Measurements from ENCODE around the gene TOX2.

The TOX2 gene

DNA sequence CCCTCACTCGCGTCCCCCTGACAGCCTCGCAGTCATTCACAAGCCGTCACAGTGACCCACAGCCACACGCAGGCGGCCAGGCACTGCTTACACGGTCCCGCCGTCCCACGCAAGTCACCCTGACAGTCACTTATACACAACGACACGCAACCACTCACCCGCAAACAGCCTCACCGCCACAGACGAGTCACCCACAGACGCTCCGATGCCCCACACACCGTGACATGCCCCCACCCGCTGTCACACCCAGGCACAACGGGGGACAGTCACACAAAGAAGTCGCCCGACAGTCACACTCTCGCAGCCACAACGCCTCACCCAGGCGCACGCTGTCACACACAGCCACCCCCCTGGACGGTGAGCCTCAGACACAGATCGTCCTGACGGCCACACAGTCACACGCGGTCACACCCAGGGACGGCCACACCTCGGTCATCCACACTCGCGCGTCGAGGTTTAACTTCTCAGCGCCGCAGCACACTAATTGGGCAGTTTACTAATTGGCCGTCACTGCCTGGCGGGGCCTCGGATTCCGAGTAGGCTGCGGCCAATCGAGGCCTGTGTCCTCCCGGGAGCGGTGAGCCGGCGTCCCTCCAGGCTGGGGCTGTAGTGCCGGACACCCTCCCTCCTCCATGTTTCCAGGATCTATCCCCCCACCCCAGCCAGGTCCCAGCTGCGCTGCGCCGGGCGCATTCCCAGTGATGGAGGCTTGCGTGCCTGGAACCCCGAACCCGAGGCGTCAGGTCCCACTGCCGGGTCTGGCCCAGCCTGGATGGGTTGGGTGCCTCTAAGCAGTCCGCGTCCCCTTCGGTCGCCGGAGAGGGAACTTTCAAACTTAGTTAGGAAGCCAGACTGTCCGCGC is 790 bp downstream of the TOX2 start:
- no peak for DNase-seq (ENCODE audit: low read depth in 2 of 3, low spot score in 1 of 3)

DNA sequence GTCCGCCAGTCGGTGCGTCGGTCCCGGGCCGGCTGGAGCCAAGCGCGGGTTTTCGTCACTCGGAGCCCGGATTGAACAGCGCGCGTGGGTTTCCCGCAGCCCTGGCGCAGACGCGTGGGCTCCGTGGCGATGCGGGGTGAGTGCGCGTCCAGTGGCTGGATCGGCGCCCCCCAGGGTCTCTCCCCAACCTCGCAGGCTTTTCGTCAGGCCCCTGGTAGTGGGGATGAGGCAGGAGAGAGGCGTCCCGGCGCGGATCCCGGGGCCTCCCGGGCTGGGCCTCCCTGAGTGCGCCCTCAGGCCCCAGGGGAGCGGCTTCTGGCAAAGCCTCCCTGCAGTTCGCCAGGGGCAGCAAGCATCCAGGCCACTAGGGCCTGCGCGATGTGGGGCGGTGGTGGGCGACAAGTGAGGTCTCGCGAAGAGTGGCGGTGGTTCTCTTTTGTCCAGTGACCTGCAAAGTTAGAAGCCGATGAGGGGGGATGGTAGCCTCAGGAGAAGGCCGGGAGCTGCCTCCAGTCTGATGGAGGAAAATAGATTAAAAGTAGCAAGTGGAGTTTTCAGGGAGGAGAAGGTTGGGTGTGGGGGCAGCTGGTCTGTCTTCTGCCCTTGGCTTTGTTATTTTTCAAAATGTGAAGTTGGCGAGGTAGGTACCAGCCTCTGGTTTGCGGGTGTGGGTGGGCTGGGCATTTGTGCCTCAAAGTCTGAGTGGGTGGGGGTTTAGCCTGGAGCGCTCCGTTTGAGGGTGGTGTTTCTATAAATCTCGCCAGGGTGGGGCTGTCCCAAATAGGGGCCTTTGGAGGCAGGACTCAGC is 1.6 kb downstream of the TOX2 start:
- no peak for DNase-seq (ENCODE audit: low read depth in 2 of 3, low spot score in 1 of 3)

DNA sequence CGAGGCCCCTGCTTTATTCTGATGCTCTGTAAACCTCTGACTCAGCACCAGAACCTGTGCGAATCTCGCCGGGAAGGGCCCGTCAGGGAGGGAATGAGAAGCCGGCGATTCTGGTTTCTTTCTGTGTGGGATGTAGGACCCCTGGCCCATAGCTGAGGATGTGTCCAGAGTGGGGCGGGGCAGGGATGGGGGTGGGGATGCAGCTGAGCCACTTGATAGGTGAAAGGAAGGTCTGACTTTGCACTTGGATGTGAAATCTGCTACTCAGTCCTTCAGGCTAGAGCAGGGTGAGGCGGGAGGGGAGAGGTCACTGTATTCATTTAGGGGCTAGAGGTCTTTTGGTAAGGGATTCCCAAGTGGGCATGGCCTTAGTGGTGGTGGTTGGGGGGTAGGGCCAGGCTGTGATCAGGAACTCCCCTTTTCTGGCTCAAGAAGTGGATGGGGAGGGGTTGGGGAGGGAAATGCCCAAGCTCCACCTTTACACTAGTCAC is 2.3 kb downstream of the TOX2 start:
- DNase-seq (ENCODE audit: low read depth in 2 of 3, low spot score in 1 of 3), result no peak

DNA sequence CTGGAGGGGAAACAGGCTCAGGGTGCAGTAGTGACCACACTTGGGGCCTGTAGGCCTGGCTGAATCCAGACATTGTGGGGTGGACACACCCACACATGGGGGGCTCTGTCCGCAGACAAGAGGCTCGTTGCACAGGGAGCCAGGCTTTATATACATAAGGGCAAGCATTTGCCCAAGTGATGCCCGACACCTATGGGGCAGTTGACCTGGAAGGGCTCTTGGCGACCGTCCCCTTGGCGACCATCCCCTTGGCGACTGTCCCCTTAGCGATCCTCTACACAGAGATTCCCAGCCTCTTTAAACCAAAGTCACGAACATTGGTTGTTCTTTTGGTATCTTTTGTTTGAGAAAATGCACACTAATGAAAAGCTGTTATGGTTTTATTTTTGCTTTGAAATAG is 2.7 kb downstream of the TOX2 start:
- DNase-seq (ENCODE audit: low read depth in 2 of 3, low spot score in 1 of 3), result no peak

DNA sequence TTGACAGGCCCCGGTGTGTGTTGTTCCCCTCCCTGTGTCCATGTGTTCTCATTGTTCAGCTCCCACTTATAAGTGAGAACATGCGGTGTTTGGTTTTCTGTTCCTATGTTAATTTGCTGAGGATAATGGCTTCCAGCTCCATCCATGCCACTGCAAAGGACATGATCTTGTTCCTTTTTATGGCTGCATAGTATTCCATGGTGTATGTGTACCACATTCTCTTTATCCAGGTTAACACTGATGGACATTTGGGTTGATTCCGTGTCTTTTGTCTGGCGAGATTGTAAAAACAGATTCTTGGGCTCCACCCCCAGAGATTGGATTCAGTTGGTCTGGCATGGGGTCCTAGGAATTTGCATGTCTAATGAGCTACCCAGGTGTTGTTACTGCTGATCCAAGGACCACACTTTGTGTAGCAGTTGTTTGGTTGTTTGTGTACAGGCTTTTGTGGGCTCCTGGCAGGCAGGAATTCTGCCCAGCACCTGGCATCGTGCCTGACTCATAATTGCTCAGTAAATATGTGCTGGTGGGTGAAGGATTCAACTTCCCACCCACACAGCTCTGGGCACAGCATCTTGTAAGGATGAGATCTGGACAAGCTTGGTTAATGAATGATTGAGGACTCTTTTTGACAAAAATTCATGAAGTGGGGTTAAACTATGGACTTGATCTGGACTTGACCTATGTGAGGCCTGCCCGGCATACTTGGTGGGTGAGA is 5.2 kb downstream of the TOX2 start:
- no peak for DNase-seq (ENCODE audit: low read depth in 2 of 3, low spot score in 1 of 3)

DNA sequence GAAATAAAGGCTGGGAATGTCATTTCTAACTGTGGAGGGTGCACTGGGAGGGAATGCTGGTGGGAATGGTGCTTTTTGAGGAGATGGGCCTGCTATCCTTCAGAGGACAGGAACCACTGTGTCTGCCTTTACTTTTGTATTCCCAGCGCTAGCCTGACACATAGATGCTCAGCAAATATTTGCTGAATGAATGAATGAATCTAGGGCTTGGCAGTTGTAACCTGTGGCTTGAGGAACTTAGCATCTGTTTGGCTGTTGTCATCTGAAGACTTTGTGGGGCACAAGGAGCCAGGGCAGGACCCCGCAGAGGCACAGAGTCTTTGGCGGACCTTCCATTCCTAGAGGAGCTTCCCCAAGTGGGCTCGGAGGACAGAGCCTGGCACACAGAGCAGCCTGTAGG is 6.1 kb downstream of the TOX2 start:
- no peak for DNase-seq (ENCODE audit: low read depth in 2 of 3, low spot score in 1 of 3)

DNA sequence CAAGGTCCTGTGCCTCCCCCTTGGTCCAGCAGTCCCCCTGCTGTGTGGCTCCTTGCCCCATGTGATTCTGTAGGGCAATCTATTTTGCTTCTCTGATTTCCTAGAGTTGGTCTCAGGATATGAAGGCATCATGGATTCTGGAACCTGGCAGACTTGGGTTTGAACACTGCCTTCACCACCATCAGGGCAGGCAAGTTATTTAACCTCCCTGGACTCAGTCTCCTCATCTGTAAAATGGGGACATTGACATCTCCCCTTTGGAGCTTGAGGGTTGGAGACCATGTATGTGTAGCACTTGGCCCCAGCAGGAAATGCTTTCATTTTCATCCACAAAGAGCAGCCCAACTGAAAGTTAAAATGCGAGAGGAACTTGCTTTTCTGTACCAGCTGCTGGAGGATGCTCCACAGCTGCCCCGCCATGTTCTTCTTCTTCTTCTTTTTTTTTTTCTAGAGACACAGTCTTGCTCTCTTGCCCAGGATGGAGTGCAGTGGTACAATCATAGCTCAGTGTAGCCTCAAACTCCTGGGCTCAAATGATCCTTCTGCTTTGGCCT is 6.7 kb downstream of the TOX2 start:
- no peak for DNase-seq (ENCODE audit: low read depth in 2 of 3, low spot score in 1 of 3)

DNA sequence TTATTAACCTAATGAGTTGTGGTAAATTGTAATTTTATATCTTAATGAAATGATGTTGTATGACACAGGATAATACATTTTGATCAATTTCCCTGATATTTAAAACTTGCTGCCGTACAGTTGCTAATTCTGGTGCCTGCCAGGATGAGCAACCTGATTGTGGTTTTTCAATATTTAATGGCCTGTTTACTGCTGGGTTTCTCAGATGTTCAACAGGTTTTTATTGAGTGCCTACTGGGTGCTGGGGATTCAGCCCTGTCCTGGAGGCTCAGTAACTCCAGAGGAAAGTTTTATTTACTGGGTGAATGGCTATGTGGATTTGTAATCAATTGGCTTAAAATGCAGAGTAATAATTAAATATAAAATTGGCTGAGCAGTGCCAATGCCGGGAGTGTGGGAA is 8.0 kb downstream of the TOX2 start:
- no peak for DNase-seq (ENCODE audit: low read depth in 2 of 3, low spot score in 1 of 3)

DNA sequence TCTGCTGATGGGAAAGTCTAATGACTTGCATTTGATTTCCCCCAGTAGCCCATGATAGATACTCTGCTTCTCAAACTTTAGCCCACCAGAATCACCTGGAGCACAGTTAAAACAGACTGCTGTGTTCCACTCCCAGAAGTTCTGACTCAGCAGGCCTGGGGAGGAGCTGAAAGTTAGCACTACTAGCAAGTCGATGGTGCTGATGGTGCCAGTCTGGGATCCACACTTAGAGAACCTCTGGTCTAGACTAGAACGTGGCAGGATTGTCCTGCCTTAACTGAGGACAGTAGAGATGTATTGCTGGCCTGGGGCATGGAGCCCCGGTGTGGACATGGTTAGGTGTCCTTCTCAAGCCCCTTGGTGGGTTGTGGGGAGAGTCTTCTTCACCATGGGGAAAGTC is 8.7 kb downstream of the TOX2 start:
- DNase-seq (ENCODE audit: low read depth in 2 of 3, low spot score in 1 of 3), result no peak

DNA sequence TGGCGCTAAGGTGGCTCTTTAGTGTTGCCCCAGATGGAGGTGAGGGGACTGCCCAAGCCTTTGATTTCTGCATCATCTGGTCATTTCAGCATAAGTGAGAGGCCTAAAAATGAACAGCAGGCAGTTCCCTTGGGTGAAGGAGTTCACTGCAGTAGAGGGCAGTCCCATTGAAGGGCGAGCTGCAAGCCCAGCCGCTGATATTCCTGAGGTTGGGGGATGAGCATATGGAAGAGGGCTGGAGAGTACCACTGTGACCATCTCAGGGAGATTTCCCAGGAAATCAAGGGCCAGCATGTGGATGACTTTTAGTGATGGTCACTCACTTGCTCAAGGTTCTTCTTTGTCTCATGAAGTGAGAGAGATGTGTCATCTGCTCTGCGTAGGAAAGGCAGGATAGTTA is 9.3 kb downstream of the TOX2 start:
- no peak for DNase-seq (ENCODE audit: low read depth in 2 of 3, low spot score in 1 of 3)

DNA sequence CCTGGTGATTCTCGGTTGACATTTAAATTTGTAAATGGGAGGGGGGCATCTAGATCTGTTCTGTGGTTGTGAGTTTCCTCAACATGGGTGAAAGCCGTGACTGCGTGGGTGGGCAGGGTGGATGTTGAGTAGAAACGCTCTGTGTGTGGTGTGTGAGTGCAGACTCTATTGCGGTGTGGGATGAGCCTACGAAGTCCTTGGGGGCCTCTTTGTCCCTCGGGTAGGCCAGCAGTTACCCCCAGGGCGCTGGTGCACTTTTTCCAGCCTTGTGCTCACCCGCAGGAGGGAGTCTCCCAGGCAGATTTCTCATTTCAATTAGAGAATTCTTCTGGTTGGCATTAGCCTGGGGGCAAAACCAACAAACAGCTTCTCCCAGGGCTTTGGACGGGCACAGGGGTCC is 10.6 kb downstream of the TOX2 start:
- DNase-seq (ENCODE audit: low read depth in 2 of 3, low spot score in 1 of 3), result peak; percentile 41 to 58 (median 56)

DNA sequence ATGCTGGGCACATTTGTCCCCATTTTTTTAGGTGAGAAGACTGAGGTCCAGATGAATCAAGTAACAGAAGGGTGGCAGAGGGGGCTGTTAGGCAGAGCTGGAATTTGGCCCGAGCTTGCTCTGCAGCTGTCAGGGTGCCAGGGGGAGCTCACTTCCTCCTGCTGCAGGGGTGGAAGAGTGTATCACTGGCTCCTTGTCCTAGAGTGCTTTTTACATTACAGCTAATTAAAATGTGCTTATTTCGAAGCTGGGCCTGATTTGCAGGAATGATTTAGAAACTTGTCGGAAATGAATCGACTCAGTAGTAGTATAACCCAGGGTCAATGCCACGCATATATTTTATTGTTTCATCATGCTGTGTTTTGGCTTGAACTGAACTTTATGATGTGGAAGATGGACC is 11.1 kb downstream of the TOX2 start:
- DNase-seq (ENCODE audit: low read depth in 2 of 3, low spot score in 1 of 3), result no peak

DNA sequence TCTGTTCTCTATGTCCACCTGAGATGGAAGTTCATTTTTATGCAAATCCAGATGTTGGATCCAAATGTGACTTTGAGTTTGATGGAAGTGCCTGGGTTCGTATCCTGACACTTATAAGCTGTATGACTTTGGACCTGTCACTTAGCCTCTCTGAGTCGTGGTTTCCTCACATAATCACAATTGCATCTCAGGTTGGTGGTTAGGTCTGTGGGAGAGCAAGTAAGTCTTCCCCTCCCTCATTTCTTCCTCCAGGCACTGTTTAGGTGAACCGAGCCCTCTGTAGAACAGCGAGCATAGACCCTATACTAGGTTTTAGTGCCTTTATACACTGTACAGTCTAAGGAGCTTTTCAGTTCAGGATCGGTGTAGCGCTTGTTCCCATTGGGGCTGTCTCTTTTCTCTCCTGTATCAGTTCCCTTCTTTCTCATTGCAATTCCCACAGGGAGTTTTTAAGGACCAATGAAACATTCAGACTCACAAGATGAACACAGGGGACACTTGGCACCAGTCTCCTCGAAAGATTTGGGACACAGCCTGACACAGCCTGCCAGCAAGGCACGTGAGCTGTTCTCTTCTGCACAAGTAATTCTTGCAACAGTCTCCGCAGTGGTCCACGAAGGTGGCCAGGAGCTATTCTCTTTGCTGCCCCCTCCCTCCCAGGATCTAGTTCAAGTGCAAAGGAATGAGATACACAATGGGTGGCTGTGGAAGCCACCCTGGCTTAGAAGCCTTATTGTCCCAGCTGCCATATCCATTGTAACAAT is 11.8 kb downstream of the TOX2 start:
- DNase-seq (ENCODE audit: low read depth in 2 of 3, low spot score in 1 of 3), result no peak

DNA sequence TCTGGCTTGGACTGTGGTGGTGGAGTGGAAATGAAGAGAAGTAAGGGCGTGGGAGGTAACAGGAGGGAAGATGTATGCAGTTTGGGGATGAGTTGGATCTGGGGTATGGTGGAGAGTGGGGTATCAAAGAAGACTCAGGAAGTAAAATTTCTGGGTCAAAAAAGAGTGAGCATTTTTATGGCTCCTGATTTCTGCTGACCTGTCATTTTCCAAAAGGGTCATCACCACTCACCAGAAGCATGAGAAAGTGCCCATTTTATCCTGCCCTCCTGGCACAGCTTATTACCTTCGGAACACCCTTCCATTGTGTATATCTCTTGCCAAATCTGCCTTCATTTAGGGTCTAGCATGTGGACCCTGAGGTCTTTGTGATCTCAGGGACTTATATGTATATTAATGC is 17.3 kb downstream of the TOX2 start:
- no peak for DNase-seq (ENCODE audit: low read depth in 2 of 3, low spot score in 1 of 3)

DNA sequence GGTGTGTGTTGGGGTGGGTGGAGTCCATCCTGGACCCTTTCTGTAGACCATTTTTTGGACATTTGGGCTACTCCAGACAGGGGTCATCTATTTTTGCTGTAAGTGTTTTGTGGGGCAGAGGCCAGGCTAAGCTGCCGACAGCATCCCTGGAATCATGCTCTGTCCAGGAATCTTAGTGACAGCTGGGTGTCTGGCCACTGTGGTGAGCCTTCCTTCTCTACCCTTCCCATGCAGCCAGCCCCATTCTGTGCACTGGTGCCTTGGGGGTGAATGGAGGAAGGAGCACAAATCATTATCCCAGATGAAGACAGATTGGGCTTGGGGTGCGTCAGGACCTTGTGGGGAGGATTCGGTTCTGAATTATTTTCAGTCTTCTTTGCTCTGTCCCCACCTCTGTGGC is 20.2 kb downstream of the TOX2 start:
- DNase-seq (ENCODE audit: low read depth in 2 of 3, low spot score in 1 of 3), result no peak

DNA sequence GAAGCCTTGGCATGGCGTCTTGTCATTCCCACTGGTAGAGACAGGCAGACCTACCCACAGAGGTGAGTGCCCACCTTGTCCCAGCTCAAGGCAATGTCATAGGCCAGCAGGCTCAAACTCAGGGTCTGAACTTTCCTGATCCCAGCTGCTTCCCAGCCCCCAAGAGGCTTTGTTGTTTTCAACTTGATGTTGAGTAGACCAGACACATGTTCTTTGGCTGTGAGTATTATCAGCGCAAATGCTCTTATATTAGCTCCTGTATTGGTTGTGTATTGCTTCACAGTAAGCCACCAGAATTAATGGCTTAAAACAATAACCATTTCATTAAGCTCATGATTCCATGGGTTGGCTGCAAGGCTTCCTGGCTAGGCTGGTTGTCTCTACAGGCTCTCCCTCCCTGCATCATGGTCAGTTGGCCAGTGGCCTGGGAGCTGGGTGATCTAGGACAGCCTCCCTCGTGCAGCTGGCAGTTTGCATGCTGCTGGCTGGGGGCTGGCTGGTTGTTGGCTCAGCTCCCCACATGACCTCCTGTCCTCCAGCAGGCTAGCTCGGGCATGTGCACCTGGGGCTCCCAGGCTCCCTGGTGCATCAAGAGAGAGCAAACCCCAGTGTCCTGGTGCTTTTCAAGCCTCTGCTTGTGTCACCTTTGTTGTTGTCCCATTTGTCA is 21.6 kb downstream of the TOX2 start:
- no peak for DNase-seq (ENCODE audit: low read depth in 2 of 3, low spot score in 1 of 3)

DNA sequence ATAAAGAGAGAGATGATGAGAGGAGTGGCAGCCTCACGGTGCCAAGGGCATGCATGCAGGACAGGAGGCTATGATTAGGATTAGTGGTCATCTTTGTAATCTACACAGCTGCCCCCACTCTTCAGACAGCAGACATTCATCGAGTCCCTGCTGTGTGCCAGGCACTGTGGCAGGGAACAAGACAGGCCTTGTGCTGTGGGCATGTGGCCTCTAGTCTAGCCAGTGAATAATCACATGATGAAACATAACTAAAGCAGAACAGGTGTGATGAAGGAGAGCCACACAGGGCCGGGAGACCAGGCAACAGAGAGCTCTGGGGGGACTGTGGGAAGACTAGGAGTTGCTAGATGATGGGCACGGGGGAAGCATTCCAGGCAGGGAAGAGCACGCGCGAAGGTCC is 22.2 kb downstream of the TOX2 start:
- DNase-seq (ENCODE audit: low read depth in 2 of 3, low spot score in 1 of 3), result no peak

DNA sequence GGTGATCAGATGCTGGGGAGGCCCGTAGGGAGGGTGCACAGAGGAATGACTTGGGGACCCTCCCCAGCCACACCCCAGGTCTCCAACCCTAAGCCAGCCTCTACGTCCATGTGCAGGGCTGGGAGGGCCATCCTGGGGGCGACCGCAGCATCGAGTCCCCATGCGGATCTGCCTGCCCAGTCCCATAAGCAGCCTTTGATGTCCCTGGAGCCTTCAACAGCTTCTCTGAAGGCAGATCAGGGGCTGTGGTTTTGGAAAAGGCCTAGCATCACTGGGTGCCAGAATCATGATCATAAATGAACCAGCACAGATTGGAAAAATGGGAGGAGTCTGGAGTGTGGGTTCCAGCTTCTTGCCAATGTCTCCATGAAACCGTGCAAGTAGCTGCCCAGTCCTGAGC is 22.9 kb downstream of the TOX2 start:
- no peak for DNase-seq (ENCODE audit: low read depth in 2 of 3, low spot score in 1 of 3)

DNA sequence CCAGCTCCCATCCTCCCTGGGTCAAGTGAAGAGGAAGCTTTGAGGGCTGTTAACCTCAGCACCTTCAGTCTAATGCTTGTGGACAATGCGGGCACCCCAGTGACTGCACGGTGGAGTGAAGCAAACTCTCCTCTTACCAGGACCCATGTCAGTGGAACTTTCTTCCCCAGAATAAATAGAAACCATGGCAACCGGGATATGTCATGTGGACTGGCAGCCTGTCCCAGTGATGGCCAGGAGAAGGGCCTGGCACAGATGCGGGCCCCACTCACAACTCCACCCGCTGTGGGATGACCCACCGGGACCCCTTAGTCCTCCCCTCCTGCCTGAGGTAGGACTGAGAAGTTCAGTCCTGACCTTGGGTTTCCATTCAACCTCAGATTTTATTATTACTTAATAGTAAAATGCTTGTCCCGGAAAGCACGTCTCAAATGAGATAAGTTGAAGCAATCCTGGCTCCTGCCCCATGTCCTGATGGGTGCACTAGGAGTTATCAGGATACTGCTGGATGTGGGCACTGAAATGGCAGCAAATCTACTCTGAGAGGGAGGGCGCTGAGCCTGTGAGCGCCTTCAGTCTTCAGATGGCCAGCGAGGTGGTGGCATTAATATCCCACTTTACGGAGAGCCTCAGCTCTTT is 23.5 kb downstream of the TOX2 start:
- no peak for DNase-seq (ENCODE audit: low read depth in 2 of 3, low spot score in 1 of 3)

All from stimulated activated CD4-positive, alpha-beta T cell treated with anti-CD3 and anti-CD28 coated beads, Interleukin-12 subunit alpha, Interleukin-12 subunit beta, amount 100 ng/mL, for 48 hours (primary cell).